ENCODE measurements around the gene TGFBR3.

The TGFBR3 gene

GRCh38 chr1:91790392-91790791 lies 95.6 kb downstream of the TGFBR3 start:
- DNase-seq (no peak), ATAC-seq (ENCODE audit: insufficient read depth, low read depth) (no peak)
- H4K20me1 ChIP-seq (ENCODE audit: insufficient read depth, low read length) = no peaks in the 10 kb centered on the region
- no peaks in the 10 kb centered on the region for H3K79me2 ChIP-seq (ENCODE audit: insufficient read depth, low read length)
- no peak overlapping the region for H3K9ac ChIP-seq (ENCODE audit: low read depth, low read length)
- no peaks in the 10 kb centered on the region for H3K27me3 ChIP-seq (ENCODE audit: insufficient read depth, low read length, poor library complexity)
- no peak overlapping the region for H3K27ac ChIP-seq (ENCODE audit: low read length)
- TF ChIP-seq CTCF (IDR thresholded peaks at IDR 0.05; ENCODE audit: borderline replicate concordance, extremely low read depth, low read length, poor library complexity, severe bottlenecking) (no peak), EZH2 (IDR thresholded peaks at IDR 0.05; ENCODE audit: borderline replicate concordance, low read depth, low read length, severe bottlenecking) (no peak)
- H3K36me3 ChIP-seq (ENCODE audit: insufficient read depth, low read length) = no peaks in the 10 kb centered on the region
- H3K4me2 ChIP-seq (ENCODE audit: insufficient read depth, low read length) = no peak overlapping the region
- H2AFZ ChIP-seq (ENCODE audit: low read depth, low read length) = no peak overlapping the region
- no peaks in the 10 kb centered on the region for H3K9me3 ChIP-seq (ENCODE audit: insufficient read depth, low read length, severe bottlenecking)
- H3K4me3 ChIP-seq (ENCODE audit: low read depth in 1 of 2, low read length in 2 of 2) = no peak overlapping the region
- H3K4me1 ChIP-seq (ENCODE audit: insufficient read depth, low read length) = peaks cover 12% of the 10 kb centered on the region

- Histone ChIP-seq H3K4me3 (ENCODE audit: low read depth in 1 of 2, low read length in 2 of 2) (no peak overlapping the region), H3K4me2 (ENCODE audit: insufficient read depth, low read length) (no peak overlapping the region), H3K9me3 (ENCODE audit: insufficient read depth, low read length, severe bottlenecking) (no peaks in the 10 kb centered on the region), H2AFZ (ENCODE audit: low read depth, low read length) (no peak overlapping the region), H3K27ac (ENCODE audit: low read length) (no peak overlapping the region), H3K36me3 (ENCODE audit: insufficient read depth, low read length) (no peaks in the 10 kb centered on the region), H3K9ac (ENCODE audit: low read depth, low read length) (no peak overlapping the region), H4K20me1 (ENCODE audit: insufficient read depth, low read length) (no peaks in the 10 kb centered on the region), H3K27me3 (ENCODE audit: insufficient read depth, low read length, poor library complexity) (no peaks in the 10 kb centered on the region), H3K79me2 (ENCODE audit: insufficient read depth, low read length) (no peaks in the 10 kb centered on the region), H3K4me1 (ENCODE audit: insufficient read depth, low read length) (peaks cover 12% of the 10 kb centered on the region)
- no peak for DNase-seq
- no peak for ATAC-seq (ENCODE audit: insufficient read depth, low read depth)
- TF ChIP-seq CTCF (IDR thresholded peaks at IDR 0.05; ENCODE audit: borderline replicate concordance, extremely low read depth, low read length, poor library complexity, severe bottlenecking) (no peak), EZH2 (IDR thresholded peaks at IDR 0.05; ENCODE audit: borderline replicate concordance, low read depth, low read length, severe bottlenecking) (no peak)
Observed at GRCh38 chr1:91789273-91789997, 96.5 kb downstream of the TGFBR3 start.

- no peak for ATAC-seq (ENCODE audit: insufficient read depth, low read depth)
Observed at GRCh38 chr1:91787919-91788318, 98.0 kb downstream of the TGFBR3 start.

More at GRCh38 chr1:91787919-91788318, 98.0 kb downstream of the TGFBR3 start:
- Histone ChIP-seq H2AFZ (ENCODE audit: low read depth, low read length) (no peak overlapping the region), H3K79me2 (ENCODE audit: insufficient read depth, low read length) (no peaks in the 10 kb centered on the region), H4K20me1 (ENCODE audit: insufficient read depth, low read length) (no peaks in the 10 kb centered on the region), H3K36me3 (ENCODE audit: insufficient read depth, low read length) (no peaks in the 10 kb centered on the region), H3K4me2 (ENCODE audit: insufficient read depth, low read length) (no peak overlapping the region), H3K27ac (ENCODE audit: low read length) (no peak overlapping the region), H3K4me3 (ENCODE audit: low read depth in 1 of 2, low read length in 2 of 2) (no peak overlapping the region), H3K4me1 (ENCODE audit: insufficient read depth, low read length) (peaks cover 12% of the 10 kb centered on the region), H3K9ac (ENCODE audit: low read depth, low read length) (no peak overlapping the region), H3K27me3 (ENCODE audit: insufficient read depth, low read length, poor library complexity) (no peaks in the 10 kb centered on the region), H3K9me3 (ENCODE audit: insufficient read depth, low read length, severe bottlenecking) (no peaks in the 10 kb centered on the region)
- no peak for TF ChIP-seq EZH2 (IDR thresholded peaks at IDR 0.05; ENCODE audit: borderline replicate concordance, low read depth, low read length, severe bottlenecking)
- TF ChIP-seq CTCF (IDR thresholded peaks at IDR 0.05; ENCODE audit: borderline replicate concordance, extremely low read depth, low read length, poor library complexity, severe bottlenecking) = no peak
- no peak for DNase-seq

All from DND-41 (cell line).